ENCODE measurements around the gene MED13L. TPM values are rescaled to one million over a fixed set of nuclear protein-coding genes. Genes with fewer than 3 reads are reported as not detected.
"Not testable (repeated sequence)": the region's sequence is repeated elsewhere in the genome, so short reads cannot be mapped to it uniquely, and the experiment has no call there.

MED13L gene
- total RNA-seq, 1 experiment from 2014 or later: 32.1 TPM

- DNase-seq (ENCODE audit: extremely low read depth, low read depth): no peak
Measured at GRCh38 chr12:116249938-116250337, 27.6 kb downstream of the MED13L start.

GRCh38 chr12:116248930-116249329 lies 28.6 kb downstream of the MED13L start:
- DNase-seq (ENCODE audit: extremely low read depth, low read depth): no peak

GRCh38 chr12:116248433-116248832 lies 29.1 kb downstream of the MED13L start:
- DNase-seq (ENCODE audit: extremely low read depth, low read depth): no peak

GRCh38 chr12:116247377-116247776 lies 30.1 kb downstream of the MED13L start:
- no peak for DNase-seq (ENCODE audit: extremely low read depth, low read depth)

GRCh38 chr12:116246490-116247179 lies 30.9 kb downstream of the MED13L start:
- DNase-seq (ENCODE audit: extremely low read depth, low read depth): no peak

- no peak for DNase-seq (ENCODE audit: extremely low read depth, low read depth)
Measured at GRCh38 chr12:116245189-116245588, 32.3 kb downstream of the MED13L start.

GRCh38 chr12:116244474-116245090 lies 32.9 kb downstream of the MED13L start:
- no peak for DNase-seq (ENCODE audit: extremely low read depth, low read depth)

GRCh38 chr12:116244001-116244400 lies 33.5 kb downstream of the MED13L start:
- DNase-seq (ENCODE audit: extremely low read depth, low read depth): no peak

- DNase-seq (ENCODE audit: extremely low read depth, low read depth): no peak
Measured at GRCh38 chr12:116242740-116243139, 34.8 kb downstream of the MED13L start.

GRCh38 chr12:116241157-116241759 lies 36.2 kb downstream of the MED13L start:
- no peak for DNase-seq (ENCODE audit: extremely low read depth, low read depth)

- not testable (repeated sequence) for DNase-seq (ENCODE audit: extremely low read depth, low read depth)
Measured at GRCh38 chr12:116238570-116239119, 38.8 kb downstream of the MED13L start.

- DNase-seq (ENCODE audit: extremely low read depth, low read depth): no peak
Measured at GRCh38 chr12:116238149-116238548, 39.3 kb downstream of the MED13L start.

GRCh38 chr12:116236976-116237375 lies 40.5 kb downstream of the MED13L start:
- no peak for DNase-seq (ENCODE audit: extremely low read depth, low read depth)

- peak; percentile 51 for DNase-seq (ENCODE audit: extremely low read depth, low read depth)
Measured at GRCh38 chr12:116236148-116236731, 41.3 kb downstream of the MED13L start.

GRCh38 chr12:116234148-116234547 lies 43.3 kb downstream of the MED13L start:
- not testable (repeated sequence) for DNase-seq (ENCODE audit: extremely low read depth, low read depth)

- no peak for DNase-seq (ENCODE audit: extremely low read depth, low read depth)
Measured at GRCh38 chr12:116233669-116234068, 43.8 kb downstream of the MED13L start.

- DNase-seq (ENCODE audit: extremely low read depth, low read depth): no peak
Measured at GRCh38 chr12:116227811-116228210, 49.7 kb downstream of the MED13L start.

- no peak for DNase-seq (ENCODE audit: extremely low read depth, low read depth)
Measured at GRCh38 chr12:116226026-116226425, 51.5 kb downstream of the MED13L start.

- DNase-seq (ENCODE audit: extremely low read depth, low read depth): peak; percentile 13
Measured at GRCh38 chr12:116222358-116222757, 55.1 kb downstream of the MED13L start.

- no peak for DNase-seq (ENCODE audit: extremely low read depth, low read depth)
Measured at GRCh38 chr12:116220756-116221155, 56.7 kb downstream of the MED13L start.

GRCh38 chr12:116217045-116217735 lies 60.3 kb downstream of the MED13L start:
- DNase-seq (ENCODE audit: extremely low read depth, low read depth): no peak
